ENCODE results near the gene RNF181.

The RNF181 gene

GRCh38 chr2:85596486-85597143, 1.1 kb downstream of the RNF181 start:
- no peak for TF ChIP-seq CTCF (conservative IDR thresholded peaks at IDR 0.05; ENCODE audit: low read length)

GRCh38 chr2:85597241-85597640, 1.7 kb downstream of the RNF181 start:
- TF ChIP-seq CTCF (conservative IDR thresholded peaks at IDR 0.05; ENCODE audit: low read length): no peak
- no peak for DNase-seq (ENCODE audit: low read depth)
- H3K4me3 ChIP-seq (ENCODE audit: low read length): no peak overlapping the region

More at GRCh38 chr2:85596486-85597143, 1.1 kb downstream of the RNF181 start:
- peak overlapping the region; percentile 99 for H3K4me3 ChIP-seq (ENCODE audit: low read length)
- no peak for DNase-seq (ENCODE audit: low read depth)

DNA sequence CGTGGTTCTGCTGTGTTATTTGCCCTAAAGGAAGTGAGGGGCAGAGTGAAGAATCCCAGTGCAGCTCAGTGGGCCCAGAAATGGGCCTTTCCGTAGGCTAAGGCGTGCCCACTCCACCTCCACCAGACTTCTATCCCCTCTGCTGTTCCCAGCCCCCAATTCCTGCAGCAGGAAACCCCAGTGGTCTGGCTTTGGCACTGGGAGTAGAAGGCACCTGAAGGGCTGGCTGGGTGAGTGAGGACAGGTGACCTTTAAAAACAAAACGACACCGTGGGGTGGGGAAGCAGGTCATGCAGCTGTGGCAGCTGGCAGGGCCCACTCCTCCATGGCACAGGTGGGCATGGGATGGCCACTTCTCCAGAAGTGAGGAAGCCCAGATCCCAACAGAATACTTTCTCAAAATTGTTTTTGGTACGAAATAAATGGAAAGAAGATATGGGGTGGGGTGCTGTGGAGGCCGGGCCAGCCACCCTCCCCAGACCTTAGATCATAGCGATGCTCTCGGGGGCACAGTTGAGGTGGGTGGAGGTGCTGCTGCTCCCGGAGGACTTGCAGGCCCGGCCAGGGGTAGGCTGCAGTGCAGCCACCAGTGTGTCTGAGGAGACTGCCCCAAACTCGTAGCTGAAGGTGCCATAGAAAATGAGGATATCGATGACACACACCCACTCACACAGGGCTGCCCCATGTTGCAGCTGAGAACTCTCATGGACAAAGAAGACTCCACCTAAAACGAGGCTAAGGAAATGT, 3.2 kb downstream of the RNF181 start:
- no peak for TF ChIP-seq CTCF (conservative IDR thresholded peaks at IDR 0.05; ENCODE audit: low read length)
- no peak overlapping the region for H3K4me3 ChIP-seq (ENCODE audit: low read length)
- DNase-seq (ENCODE audit: low read depth): no peak

DNA sequence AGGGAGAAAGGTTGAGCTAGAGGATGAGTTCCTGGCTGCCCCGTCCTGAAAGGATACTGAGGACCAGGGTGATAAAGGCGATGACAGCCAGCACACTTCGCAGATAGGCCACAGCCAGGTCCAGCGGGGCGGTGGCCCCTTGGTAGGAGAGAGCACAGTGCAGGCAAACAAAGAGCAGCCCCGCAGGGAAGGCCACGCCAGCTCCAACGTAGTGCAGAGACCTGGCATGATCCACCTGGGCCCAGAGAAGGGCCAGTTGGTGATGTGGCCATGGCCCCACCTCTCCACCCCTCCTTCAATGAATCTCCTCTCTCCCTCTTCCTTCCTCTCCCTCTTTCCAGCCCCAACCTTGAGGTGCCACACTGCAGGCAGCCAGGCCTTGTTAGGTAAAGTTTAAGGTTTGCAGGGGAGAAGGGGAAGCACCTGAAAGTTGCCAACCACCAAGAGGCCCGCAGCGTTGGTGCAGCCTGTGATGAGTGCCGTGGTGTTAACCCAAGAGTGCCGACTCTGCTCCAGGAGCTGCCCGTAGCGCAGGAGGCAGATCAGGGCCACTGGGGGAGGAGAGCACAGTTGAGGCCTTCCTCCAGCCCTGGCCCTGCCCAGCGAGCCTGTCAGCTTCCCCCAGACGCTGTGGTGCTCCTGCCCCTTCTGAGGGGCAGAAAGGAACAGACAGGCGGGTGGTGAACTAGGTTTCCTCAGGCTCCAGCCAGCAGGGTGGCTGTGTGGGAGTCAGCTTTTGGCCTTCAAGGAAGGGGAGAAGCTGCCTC, 4.1 kb downstream of the RNF181 start:
- DNase-seq (ENCODE audit: low read depth): no peak
- H3K4me3 ChIP-seq (ENCODE audit: low read length): no peak overlapping the region
- no peak for TF ChIP-seq CTCF (conservative IDR thresholded peaks at IDR 0.05; ENCODE audit: low read length)

- H3K4me3 ChIP-seq (ENCODE audit: low read length): no peak overlapping the region
- TF ChIP-seq CTCF (conservative IDR thresholded peaks at IDR 0.05; ENCODE audit: low read length): no peak
- DNase-seq (ENCODE audit: low read depth): no peak
These were observed 4.7 kb downstream of the RNF181 start for GRCh38 chr2:85600235-85600575.

DNA sequence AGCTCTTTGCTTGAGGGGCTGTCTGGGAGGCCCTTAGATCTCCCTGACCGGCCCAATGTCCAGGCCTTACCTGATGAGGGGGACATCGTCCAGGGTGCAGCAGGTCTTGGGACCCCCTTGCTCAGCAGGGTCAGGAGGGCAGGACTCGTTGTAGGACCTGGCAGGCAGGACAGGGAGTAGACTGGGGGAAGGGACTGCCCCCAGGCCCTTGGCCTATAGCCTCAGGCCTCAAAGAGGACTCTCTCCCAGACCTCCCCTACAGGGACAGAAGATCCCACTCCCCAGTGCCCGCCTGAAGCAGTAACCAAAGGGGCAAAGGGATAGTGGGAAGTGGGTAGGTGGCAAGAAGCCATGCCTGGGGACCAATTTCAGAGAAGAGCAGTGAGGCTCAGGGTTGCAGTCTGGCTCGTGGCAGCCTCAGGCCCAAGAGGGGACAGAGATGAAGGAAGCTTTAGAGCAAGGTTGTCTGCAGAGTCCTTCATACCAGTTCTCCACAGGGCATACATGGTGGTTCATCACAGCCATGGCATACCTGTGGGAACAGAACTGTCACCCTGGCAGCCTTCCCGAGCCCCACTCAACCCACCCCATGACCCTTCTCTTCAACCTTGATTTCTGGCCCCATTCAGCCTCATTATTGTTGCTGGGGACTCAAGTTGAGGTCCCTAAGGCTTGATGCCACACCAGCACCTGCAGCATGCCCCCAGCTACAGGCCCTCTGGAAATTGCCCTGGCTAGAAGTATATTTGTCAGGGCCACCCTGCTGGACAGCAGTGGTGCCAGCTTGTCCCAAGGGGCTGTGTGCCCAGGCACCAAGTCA, 5.6 kb downstream of the RNF181 start:
- H3K4me3 ChIP-seq (ENCODE audit: low read length): peak overlapping the region; percentile 79

More for the DNA sequence above, 5.6 kb downstream of the RNF181 start:
- no peak for TF ChIP-seq CTCF (conservative IDR thresholded peaks at IDR 0.05; ENCODE audit: low read length)
- no peak for DNase-seq (ENCODE audit: low read depth)

Measured in AG10803 (cell line).